Liver (tissue), 3 donors: Measurements from ENCODE around the gene SLC44A2.

Source experiments
- CTCF ChIP-seq: fragments of 150-350 bp; IDR thresholded peaks from 2 replicates; pipeline ENCODE4 v1.5.1; 2017; ENCODE audit warnings: improper control_type of control experiment, low read depth, low read length; ENCODE audit not compliant: missing input control
- FOXA1 ChIP-seq: IDR thresholded peaks from 2 replicates; pipeline ENCODE4 v1.6.1; 2016; ENCODE audit warnings: antibody characterized with exemption
- GABPA ChIP-seq, 2 donors: IDR thresholded peaks in 1 of 2; conservative IDR thresholded peaks in 1 of 2; 2 replicates each; pipeline ENCODE4 v1.6.1; 2016; ENCODE audit warnings: antibody characterized with exemption in 2 of 2, mild to moderate bottlenecking in 1 of 2, moderate library complexity in 1 of 2
- HNF4A ChIP-seq, 2 donors: conservative IDR thresholded peaks; 2 replicates each; pipeline ENCODE4 v1.6.1; 2016; ENCODE audit warnings: antibody characterized with exemption in 2 of 2, mild to moderate bottlenecking in 2 of 2
- JUND ChIP-seq, 2 donors: IDR thresholded peaks; 2 replicates each; pipeline ENCODE4 v1.6.1; 2016; ENCODE audit warnings: antibody characterized with exemption in 2 of 2
- NR2F2 ChIP-seq: IDR thresholded peaks from 2 replicates; pipeline ENCODE4 v1.6.1; 2016; ENCODE audit warnings: antibody characterized with exemption
- RAD21 ChIP-seq, 2 donors: IDR thresholded peaks; 2 replicates each; pipeline ENCODE4 v1.6.1; 2016; ENCODE audit warnings: antibody characterized with exemption in 2 of 2, mild to moderate bottlenecking in 2 of 2
- RXRA ChIP-seq, 2 donors: IDR thresholded peaks; 2 replicates each; pipeline ENCODE4 v1.6.1; 2017 to 2018; ENCODE audit warnings: antibody characterized with exemption in 2 of 2, mild to moderate bottlenecking in 1 of 2
- TAF1 ChIP-seq: conservative IDR thresholded peaks from 2 replicates; pipeline ENCODE4 v1.6.1; 2016; ENCODE audit warnings: antibody characterized with exemption, mild to moderate bottlenecking
- YY1 ChIP-seq: IDR thresholded peaks from 2 replicates; pipeline ENCODE4 v1.6.1; 2016; ENCODE audit warnings: antibody characterized with exemption, mild to moderate bottlenecking
- ZBTB33 ChIP-seq: IDR thresholded peaks from 2 replicates; pipeline ENCODE4 v1.6.1; 2016; ENCODE audit warnings: antibody characterized with exemption
- TF ChIP-seq, protein P1 (sequence below): IDR thresholded peaks from 2 replicates; pipeline ENCODE4 v1.6.1; 2016; ENCODE audit warnings: antibody characterized with exemption, mild to moderate bottlenecking
- TF ChIP-seq, protein P2 (sequence below): IDR thresholded peaks from 2 replicates; pipeline ENCODE4 v1.6.1; 2016; ENCODE audit warnings: antibody characterized with exemption
- TF ChIP-seq, protein P3 (sequence below): IDR thresholded peaks from 2 replicates; pipeline ENCODE4 v1.6.1; 2016; ENCODE audit warnings: antibody characterized with exemption
- donor health status: healthy.
- donor health status: healthy.

GRCh38 chr19:10669246-10669645 lies 43.9 kb downstream of the SLC44A2 start:
- no peak for TF ChIP-seq HNF4A (conservative IDR thresholded peaks at IDR 0.05)
- TF ChIP-seq, protein P1, sequence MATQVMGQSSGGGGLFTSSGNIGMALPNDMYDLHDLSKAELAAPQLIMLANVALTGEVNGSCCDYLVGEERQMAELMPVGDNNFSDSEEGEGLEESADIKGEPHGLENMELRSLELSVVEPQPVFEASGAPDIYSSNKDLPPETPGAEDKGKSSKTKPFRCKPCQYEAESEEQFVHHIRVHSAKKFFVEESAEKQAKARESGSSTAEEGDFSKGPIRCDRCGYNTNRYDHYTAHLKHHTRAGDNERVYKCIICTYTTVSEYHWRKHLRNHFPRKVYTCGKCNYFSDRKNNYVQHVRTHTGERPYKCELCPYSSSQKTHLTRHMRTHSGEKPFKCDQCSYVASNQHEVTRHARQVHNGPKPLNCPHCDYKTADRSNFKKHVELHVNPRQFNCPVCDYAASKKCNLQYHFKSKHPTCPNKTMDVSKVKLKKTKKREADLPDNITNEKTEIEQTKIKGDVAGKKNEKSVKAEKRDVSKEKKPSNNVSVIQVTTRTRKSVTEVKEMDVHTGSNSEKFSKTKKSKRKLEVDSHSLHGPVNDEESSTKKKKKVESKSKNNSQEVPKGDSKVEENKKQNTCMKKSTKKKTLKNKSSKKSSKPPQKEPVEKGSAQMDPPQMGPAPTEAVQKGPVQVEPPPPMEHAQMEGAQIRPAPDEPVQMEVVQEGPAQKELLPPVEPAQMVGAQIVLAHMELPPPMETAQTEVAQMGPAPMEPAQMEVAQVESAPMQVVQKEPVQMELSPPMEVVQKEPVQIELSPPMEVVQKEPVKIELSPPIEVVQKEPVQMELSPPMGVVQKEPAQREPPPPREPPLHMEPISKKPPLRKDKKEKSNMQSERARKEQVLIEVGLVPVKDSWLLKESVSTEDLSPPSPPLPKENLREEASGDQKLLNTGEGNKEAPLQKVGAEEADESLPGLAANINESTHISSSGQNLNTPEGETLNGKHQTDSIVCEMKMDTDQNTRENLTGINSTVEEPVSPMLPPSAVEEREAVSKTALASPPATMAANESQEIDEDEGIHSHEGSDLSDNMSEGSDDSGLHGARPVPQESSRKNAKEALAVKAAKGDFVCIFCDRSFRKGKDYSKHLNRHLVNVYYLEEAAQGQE: no peak
- TF ChIP-seq CTCF: no peak
- TF ChIP-seq FOXA1: no peak
- TF ChIP-seq RAD21 (IDR thresholded peaks at IDR 0.05): no peak
- no peak for TF ChIP-seq JUND (IDR thresholded peaks at IDR 0.05)
- TF ChIP-seq RXRA (IDR thresholded peaks at IDR 0.05): no peak
- TF ChIP-seq, protein P2, sequence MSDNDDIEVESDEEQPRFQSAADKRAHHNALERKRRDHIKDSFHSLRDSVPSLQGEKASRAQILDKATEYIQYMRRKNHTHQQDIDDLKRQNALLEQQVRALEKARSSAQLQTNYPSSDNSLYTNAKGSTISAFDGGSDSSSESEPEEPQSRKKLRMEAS: no peak
- TF ChIP-seq GABPA (IDR thresholded peaks at IDR 0.05 in 1 of 2, conservative IDR thresholded peaks at IDR 0.05 in 1 of 2): no peak
- no peak for TF ChIP-seq ZBTB33
- no peak for TF ChIP-seq TAF1
- TF ChIP-seq, protein P3, sequence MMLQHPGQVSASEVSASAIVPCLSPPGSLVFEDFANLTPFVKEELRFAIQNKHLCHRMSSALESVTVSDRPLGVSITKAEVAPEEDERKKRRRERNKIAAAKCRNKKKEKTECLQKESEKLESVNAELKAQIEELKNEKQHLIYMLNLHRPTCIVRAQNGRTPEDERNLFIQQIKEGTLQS: no peak
- no peak for TF ChIP-seq YY1
- TF ChIP-seq NR2F2: no peak
